NOMO-1 (cell line): ENCODE measurements around the gene TMCC2.

Experiments
- DNase-seq, 2 experiments: peaks; one replicate each; lab custom pipeline; 2025; ENCODE audit not compliant: unreplicated experiment in 2 of 2; lab: John Stamatoyannopoulos, UW

The TMCC2 gene

DNA sequence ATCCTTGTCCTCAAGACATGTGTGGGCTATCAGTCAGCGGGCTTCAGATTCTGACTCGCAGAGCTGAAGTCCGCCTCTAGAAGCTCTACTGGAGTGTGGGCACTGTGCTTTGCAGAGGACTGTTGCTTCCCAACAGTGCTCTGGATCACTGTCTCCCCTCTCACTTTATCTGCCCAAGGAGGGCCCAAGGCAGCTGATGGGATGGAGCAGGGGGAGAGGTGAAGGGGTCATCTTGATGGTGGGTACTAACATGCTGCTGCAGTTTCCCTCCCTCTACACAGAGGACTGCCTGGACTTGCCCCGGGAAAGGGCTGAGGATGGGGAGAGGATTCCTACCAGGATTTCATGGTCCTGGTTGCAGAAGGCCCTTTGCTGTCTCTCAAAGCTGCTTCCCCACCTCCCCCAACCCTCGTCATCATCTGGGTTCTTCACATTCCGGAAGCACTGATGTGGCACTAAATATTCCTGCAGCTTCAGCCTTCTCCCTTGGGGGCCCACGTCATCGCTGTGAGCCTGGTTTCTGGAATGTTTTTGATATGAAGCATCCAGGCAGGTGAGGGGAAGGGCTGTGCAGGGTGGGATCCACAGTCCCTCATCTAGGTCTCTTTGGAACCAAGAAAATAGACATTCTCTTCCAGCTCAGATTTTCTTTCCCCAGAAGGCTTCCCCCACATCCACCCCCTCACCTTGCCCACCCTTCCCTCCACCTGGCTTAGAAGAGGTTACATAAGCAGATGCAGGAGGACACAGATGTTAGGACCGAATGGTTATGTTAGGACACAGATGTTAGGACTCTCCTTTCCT is 70.6 kb downstream of the TMCC2 start:
- no peak for DNase-seq

DNA sequence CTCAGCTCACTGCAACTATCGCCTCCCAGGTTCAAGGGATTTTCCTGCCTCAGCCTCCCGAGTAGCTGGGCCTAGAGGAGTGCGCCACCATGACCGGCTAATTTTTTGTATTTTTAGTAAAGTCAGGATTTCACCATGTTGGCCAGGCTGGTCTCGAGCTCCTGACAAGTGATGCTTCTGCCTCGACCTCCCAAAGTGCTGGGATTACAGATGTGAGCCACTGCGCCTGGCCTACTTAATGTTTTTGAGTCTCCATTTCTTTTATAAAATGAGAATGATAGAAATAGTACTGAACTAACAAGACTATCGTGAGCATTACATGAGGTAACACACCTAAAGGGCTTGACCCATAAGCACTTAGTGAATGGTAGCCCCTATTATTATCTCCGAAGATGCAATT is 72.4 kb downstream of the TMCC2 start:
- no peak for DNase-seq

DNA sequence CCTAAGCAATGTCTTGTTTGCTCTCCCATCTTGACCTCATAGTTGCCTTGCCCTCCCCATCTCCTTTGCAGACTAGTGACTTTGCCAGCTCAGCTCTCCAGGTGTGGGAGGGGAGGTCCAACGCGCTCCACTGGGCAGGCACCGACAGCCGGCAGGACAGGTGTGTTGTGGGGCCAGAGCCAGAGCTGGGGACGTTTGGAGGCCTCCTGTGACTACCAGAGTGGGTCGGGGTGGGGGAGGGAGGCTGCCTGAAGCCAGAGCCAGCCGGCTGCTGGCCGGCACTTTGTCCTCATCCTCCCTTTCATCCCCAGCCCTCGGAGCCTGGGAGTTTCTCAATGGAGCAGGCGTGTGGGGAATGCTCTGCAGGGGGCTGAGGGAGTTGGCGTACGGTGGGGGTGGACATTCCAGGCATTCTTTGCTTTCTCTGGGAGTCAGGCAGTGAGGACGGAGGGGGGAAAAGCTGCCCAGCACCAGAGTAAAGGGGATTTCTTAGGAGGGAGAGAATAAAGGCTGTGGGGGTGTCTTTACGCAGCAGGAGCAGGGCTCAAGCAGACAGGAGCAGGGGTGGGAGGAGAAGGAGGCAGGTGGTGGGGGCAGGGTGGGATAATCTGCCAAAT is 73.6 kb downstream of the TMCC2 start:
- no peak for DNase-seq

DNA sequence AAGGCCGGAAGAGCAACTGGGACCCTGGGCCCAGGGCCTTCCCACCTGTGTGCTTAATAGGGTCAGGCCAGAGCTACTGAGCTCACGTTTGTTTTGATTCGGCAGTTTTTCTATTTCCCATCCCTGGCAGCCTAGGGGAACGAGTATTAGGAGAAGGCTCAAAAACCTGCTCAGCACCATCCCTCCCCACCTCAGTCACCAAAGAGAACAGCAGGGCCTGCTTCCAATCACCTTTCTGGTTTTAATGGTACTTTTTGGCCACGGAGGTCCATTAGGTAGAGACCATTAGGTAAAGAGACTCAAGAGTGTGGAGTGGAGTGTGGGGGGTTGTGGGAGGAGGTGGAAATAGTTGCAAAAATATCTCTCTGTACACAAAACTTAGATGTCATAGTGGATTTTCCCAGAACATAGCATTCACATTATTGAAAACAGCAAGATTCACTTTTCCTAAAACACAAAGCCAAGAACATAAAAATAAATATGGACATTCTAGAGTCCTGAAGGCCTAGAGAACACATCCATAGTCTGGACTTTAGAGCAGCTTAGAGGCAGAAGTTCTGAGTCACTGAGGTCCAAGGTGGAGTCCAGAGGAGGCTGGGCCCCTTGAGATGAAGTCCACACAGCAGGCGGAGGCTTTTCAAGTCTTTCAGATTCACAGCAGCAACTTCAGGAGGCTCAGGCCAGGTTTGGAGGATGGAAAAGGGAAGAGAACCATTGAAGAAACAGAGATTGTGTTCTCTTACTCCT is 74.3 kb downstream of the TMCC2 start:
- no peak for DNase-seq

DNA sequence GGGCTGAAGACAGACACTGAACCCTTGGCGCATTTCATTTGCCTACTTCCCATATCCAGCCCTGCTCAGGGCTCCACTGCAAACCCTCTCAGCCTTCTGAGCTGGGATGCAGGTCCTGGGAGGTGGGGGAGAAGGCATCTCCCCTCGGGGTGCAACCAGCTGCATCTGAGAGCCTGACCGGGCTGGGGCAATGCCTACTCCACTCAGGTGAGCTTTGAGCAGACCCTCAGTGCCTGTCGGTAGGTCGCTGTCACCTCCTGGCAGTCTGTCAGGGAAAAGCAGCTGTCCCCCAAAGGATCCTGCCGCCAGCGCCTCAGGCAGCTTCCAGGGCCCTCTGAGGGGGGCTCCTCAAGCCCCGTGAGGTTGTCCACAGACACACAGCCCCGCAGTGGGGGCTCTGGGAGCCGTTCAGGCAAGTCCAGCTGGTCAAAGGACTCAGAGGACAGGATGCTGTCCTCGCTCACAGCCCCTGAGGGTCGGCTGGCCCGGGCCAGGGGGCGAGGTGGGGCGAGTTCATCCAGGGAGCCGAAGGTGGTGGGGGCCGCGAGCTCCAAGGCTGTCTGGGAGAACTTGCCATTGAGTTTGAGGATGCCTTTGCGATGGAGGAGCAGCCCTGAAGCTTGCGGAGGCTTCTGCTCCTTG is 75.6 kb downstream of the TMCC2 start:
- no peak for DNase-seq

DNA sequence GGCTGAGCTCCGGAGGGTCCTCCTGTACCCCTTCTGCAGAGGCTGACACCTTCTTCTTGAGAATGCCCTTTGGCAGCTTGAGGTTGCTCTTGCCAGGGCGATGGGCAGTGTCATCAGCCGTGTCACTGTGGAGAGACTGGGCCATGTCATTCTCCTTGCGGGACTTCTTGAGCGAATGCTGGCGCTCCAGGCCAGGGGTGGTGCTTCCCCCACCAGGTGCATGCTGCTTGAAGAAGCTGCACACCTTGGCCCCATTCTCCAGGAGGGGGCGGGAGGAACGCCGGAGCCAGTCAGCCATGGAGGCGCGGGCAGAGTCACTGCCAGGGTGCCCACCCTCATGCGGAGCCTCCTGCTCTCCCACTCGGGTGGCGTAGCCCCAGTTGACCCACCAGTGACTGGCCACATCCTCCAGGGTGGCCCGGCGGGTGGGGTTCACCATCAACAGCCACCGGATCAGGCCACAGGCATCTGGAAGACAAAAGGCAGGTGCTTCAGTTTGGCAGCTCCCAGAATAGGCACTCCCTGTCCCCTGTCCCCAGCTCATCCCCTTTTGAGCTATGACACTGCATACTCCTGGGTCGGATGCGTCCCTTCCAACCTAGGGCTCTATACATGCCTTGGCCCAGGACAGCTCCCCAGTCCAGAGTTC is 76.4 kb downstream of the TMCC2 start:
- DNase-seq: no peak

DNA sequence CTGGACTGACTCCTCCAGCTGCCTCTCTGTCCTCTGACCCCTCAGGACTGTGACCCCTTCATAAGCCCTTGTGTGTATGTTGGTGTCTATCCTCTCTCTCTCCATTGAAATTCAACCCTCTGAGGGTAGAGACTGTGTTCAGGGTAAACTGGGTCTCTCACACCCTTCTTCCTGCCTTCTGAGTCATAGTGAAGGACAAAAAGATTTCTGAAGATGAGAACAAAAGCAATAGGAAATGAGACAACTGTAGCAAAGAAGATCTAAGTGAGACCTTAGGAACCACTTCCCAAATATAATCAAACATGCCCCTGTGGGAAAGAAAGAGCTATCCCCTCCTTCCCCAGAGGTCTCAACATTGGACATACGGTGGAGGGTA is 76.9 kb downstream of the TMCC2 start:
- DNase-seq: no peak

DNA sequence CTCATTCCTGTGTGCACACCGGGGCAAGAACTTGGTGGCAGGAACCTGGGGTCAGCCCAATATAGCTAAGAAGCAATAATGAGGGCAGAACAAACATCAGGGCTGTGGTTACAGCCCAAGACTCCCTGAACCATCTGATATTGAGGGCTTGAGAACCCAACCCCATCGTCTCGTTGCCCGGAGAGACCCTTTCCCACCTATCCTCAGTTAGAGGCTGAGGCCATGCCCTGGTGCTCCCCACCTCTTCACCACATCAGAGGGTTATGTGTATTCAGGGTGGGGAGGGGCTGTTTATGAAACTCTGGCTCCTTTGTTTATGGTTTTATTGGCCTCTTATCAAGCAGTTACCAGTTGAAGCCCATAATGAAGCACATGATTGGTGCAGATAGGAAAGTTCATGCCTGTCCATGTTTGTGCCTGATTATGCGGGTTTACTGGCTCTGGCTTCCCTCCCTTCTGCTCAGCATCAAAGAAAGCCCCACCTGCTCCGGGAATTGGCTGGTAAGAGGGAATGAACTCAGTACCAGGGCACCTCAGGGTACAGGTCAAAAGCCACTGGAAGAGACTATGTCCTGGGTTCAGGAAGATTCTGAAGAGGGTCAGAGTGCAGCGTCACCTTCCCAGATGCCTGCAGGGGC is 79.3 kb downstream of the TMCC2 start:
- no peak for DNase-seq

DNA sequence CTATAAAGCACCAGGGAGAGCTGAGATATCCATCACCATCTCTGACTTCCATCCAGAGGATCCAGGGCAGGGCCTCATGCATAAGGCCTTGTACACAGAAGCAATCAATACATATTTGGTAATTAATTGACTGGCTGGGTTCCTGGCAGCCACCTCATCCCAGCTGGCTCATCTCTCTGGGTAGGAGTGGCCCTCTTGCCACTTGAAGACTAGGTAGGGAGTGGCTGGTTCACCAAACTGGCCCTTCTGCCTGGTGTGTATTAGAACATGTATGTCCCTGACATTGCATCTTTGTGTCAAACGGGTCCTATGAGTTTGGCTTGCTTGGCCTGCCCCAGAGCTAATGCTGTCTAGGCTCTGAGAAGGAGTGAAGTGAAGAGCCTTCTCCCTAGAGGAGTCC is 82.0 kb downstream of the TMCC2 start:
- no peak for DNase-seq

DNA sequence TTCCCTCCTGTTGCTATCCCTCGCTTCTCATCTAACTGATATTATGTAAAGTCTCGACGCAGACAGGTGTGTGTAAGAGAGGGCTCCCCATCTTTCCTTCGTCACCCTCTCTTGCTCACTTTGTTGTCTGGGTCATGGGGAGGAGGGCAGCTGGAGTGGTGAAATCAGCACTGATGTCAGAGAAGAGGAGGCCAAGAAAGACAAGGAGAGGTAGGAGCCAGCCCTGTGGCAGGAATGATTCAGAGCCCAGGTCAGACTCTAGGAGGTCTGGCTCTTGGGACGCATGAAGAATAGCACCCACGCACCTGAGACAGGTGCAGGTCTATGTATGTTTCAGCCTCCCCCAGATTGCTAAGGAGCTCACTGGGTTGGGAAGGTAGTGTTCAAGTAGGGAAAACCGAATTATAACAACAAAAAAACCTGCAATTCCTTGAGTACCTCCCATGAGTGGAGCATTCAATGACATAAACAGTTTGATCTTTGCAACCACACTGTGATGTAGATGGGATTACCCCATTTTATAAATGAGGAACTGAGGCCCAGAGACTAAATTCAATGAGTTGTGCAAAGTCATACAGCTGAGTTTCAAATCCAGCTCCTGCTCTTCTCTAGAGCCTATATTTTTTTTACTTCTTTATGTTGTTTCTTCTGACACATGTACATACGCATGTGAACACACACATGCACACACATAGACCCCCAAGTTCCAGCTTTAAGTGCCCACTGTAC is 83.4 kb downstream of the TMCC2 start:
- peak; percentile 68 to 80 for DNase-seq

DNA sequence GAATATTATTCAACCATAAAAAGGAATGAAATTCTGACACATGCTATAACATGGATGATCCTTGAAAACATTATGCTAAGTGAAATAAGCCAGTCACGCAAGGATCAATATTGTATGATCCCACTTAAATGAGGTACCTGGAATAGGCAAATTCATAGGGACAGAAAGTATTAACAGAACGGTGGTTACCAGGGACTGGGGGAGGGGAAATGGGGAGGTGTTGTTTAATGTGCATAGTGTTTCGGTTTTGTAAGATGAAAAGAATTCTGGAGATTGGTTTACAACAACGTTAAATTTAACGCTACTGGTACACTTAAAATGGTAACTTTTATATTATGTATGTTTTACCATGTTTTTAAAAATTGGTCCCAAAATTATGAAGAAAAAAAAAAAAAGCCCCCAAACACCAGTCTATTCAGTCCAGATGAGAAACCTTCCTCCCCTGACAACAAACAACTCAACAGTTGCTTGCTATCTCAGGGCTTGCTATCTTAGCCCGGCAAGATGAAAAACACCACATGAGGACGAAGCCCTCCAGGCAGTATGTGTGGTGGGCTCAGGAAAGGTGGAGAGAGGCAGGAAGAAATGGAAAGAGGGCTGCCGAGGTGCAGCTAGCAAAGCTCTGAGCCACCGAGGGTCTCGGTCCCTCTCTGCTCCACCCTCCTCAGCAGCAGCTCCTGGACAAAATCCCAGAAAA is 85.3 kb downstream of the TMCC2 start:
- DNase-seq: no peak

DNA sequence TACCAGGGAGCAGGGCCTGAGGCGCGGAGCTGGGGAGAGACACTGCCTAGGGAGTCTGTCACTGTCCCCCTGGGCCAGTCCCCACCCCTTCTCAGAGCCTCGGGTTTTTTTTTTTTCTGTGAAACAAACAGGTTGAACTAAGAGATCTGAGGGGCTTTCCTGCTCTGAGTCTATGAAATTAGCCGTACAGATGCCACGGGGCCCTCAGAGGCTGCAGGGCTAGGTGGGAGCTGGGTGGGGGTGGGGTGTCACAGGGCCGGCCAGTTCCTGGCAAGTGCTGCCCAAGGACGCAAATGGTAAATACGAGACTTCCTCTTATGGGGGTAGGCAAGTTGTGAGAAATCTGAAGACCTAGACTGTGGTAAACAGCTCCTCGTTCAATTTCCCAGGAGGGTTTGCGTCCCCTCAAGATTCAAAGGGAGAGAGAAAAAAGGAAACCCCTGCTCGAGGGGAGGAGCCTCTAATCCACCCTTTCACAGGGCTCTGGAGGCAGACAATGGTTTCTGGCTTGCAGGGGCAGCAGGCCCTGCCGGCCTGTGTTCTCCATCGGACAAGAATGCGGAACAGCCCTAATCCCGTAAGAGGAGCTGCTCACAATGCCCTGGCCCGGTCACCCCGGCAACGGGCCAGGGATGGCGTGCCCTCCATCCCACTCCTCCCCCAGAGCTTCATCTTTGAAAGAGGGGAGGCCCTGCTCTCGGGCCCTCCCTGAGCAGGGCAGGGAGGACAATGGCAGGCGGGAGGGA is 86.0 kb downstream of the TMCC2 start:
- DNase-seq: peak; percentile 17 to 22

DNA sequence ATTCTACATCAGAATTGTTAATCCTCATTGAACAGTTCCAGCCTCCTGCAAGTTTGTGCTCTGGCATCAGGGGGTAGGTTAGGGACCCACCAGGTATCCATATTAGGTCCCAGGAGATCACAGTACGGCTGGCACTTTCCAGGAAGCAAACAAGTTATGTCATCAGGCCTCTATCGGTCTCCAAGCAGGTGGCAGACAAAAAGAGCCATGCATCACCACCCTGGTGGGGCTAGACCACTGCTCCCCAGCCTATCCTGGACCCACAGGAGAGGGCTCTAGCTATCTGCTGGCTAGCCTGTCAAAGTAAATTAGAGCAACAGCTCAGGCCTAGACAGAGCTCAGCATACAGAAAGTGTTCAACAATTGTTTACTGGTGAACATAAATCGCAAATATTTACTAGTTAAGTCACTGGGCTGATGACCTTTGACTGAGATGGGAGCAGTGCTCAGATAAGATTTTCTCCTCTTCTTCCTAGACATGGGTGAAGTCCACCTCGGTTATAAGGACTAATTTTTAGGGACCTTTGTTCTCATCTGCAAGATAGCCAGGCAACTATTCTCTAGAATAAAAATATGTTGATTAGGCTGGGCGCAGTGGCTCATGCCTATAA is 87.4 kb downstream of the TMCC2 start:
- no peak for DNase-seq

DNA sequence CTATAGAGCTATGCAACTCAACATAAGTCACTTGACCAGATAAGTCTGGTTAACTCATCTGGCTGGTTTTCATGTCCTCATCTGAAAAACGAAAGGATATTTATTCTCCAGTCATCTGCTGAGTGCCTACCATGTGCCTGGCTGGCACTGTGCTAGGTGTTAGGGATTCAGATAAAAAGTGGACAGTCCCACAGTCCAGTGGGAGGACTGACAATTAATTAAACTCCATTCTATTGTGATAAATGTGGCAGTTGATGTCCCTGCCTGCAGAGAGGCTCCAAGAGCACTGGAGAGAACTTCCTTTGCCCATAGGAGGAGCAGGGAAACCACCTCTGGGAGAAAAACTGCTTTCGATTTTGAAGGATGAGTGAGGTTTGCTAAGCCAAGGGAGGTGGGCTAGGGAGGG is 88.4 kb downstream of the TMCC2 start:
- DNase-seq: no peak

DNA sequence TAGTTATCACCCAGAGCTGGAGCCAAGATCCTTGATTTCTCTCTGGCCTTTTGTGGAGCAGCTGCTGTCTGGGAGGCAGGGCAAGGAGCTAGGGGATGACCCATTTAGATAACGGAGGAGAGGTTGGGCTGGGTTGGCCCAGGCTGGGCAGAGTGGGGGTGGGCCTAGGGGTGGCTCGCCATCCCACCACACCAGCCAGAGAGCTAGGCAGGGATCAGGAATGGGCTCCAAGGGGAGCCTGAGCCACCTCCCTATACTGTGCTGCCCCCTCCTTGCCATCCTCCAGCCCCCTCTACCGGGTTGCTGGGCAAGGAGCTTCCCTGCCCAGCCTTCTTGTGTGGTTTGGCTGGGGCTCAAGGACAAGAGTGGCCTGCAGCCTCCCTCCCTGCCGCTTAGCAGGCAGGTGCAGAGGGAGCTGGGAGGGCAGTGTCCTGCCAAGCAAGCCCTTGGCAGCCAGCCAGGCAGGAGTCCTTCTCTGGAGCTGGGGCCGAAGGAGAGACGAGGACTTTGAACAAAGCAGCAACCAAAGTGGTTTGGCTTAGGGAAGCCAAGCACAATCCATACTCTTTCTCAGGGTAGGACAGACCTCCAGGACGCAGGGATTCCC is 89.7 kb downstream of the TMCC2 start:
- DNase-seq: no peak

DNA sequence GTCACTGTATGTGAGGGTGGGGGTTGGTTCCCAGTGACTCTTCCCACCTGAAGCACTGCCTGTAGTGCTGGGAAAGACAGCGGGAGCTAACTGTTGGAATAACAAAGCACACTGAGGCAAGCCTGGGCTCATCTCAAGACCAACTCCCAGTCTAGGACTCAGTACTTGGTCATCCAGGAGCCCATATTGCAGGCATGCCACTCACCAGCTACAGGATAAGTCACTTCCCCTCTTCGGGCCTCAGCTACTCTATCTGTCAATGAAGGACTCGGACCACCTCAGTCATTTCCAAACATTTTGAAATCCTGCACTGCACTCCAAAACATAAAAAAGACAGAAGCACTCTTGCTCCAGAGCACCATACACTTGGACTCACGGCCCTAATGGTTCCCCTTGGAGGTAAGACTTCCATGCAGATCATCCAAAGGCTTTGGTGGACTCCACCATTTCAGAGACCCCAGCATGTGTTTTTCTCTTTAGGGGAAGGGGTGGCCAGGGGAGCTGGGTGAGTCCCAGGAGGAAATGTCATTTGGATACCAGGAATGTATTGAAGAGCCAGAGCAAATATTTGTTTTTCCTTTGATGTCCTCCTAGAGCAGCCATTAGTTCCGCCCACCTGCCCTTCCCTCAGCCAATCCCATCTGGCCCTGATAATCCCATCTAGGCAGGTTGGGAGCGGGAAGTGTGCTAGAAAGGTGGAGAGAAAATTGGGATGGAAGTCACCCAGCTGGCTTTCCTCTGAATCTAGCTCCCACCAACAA is 90.7 kb downstream of the TMCC2 start:
- DNase-seq: no peak
